TTC549 (cell line): Measurements from ENCODE around the gene TERB1.

Experiments
- FAIRE-seq: peaks from 2 replicates; lab custom pipeline; 2012; peaks lifted over from hg19 to GRCh38; lab: Jason Lieb, UNC

The TERB1 gene

GRCh38 chr16:66801320-66802105 is at the start of gene TERB1:
TSS of gene TERB1 (minus strand) at chr16:66801584. CDS start at chr16:66796798, 4,786 bp downstream.
- no peak for FAIRE-seq

- FAIRE-seq = no peak
Observed at GRCh38 chr16:66850115-66850815, 48.9 kb upstream of the TERB1 start.

DNA sequence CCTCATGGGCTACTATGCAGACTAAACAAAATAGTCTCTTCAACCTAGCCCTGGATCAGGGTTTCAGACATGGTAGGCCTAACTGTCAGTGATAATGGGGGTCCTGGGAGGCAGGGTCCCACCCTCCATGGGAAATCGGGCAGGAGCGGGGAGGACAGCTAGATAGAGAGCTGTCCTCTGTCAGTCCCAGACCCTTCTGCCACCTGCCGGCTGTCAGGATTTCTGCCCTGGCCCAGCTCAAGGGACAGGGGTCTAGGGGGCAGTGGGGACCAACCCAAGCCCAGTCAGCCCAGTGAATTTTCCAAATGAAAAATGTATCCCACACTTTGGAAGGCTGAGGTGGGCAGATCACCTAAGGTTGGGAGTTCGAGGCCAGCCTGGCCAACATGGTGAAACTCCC is 48.2 kb upstream of the TERB1 start:
- FAIRE-seq = no peak

GRCh38 chr16:66849021-66849420 is 47.6 kb upstream of the TERB1 start:
- no peak for FAIRE-seq

- FAIRE-seq = no peak
Observed at GRCh38 chr16:66848172-66848571, 46.8 kb upstream of the TERB1 start.

- FAIRE-seq = no peak
Observed at GRCh38 chr16:66847533-66848067, 46.2 kb upstream of the TERB1 start.

GRCh38 chr16:66846831-66847230 is 45.4 kb upstream of the TERB1 start:
- no peak for FAIRE-seq

DNA sequence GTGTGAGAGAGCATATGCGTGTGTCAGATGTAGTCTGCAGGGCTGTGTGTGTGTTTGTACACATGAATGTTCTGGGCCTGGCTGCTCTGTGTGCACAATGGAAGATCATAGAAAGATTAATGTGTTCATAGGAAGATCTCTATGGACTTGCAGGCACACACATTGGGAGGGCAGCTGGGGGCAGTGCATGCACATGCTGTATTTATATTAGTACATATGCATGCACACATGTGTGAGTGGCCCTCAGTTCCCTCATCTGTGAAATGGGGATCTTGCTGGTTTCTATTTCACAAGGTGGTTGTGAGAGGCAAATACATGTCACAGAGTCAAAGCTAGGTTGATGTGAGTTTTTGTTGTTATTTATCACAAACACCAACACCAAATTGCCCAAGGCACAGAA is 44.9 kb upstream of the TERB1 start:
- no peak for FAIRE-seq

DNA sequence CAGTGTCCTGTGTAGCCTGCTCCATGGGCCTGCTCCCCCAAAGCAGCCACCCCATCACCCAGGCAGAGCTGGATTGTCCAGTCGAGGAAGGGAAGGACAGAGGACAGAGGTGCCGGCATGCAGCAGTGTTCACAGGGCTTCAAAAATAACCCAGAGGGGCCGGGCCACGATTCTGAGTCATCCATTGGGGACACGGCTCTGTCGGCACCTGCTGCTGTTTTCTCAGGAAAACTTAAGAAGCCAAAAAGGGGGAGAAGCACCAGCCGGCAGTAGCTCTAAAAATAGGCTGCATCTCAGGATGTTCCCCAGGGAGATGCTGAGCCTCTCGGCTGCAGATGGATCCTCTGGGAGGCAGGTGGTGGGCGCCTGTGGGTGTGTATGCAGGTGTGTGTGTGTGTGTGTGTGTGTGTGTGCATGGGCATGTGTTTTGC is 44.4 kb upstream of the TERB1 start:
- FAIRE-seq = no peak

GRCh38 chr16:66845080-66845410 is 43.7 kb upstream of the TERB1 start:
- no peak for FAIRE-seq

DNA sequence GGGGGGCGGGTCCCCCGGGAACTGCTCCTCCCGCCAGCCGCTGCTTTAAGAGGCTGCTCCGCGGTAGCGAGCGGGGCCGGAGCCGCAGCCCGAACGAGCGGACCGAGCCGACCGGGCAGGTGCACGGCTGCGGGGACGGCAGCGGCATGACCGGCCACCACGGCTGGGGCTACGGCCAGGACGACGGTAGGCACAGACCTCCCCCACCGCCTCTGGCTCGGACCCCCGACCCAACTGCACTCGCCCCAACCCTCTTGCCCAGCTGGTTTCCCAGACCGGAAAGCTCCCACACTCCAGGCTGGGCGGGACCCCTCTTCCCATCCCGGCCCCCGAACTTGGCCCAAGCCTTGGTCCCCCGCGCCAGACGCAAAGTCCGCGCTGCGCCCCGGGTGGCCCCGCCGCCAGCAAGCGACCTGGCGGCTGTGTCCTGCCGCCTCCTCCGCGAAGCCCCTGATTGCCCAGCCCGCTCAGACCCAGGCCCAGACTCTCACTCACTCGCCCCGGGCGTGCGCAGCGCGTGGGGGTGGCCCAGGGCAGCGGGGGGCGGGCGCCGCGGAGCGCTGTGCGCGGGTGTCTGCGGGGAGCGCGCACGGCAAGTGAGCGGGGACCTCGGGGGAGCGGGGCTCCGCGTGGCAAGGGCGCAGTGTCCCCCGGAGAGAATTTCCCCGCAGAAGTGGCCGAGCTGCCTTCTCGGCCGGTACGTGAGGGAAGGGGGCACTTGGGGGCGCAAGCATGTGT is 43.1 kb upstream of the TERB1 start, which contains the start of gene CA7:
Gene CA7, plus strand, starts transcription at position 73 of the 738 bp plus-strand sequence. Its CDS starts 74 bp downstream, at position 147.
- FAIRE-seq = no peak

DNA sequence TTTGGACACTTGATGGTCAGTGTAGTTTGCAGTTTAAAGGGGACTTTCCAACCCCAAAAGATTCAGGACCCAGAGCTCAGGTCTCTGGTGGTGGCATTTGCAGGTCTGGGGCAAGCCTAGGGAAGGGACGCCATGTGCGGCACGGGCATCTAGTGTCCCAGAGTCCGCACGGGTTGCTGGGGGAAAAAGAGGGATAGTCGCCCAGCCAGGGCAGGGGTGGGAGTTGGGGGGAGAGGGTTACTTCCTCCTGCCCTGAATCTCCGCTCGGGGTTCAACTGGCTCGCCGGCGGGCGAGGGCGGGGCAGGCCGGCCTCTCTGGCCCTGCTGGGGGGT is 42.6 kb upstream of the TERB1 start:
- no peak for FAIRE-seq

- FAIRE-seq = no peak
Observed at GRCh38 chr16:66843191-66843590, 41.8 kb upstream of the TERB1 start.

GRCh38 chr16:66842765-66843164 is 41.4 kb upstream of the TERB1 start:
- FAIRE-seq = no peak

DNA sequence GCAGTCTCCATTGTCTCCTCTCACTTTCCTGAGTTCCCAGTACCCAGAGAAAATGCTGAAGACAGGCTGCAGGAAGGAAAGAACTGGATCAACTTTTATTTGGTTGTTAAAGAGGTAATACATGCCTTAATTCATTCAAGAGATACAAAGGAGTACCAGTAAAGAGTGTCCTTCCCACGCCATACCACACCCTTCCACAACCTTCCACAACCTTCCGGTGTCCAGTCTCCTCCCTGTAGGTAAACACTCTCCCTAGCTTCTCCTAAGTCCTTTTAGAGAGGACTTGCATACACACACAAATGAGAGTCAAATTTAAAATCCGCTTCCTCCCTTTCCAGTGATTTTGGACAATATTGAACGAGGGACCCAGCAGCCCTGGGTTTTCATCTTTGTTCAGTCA is 40.0 kb upstream of the TERB1 start:
- FAIRE-seq = no peak

GRCh38 chr16:66840883-66841282 is 39.5 kb upstream of the TERB1 start:
- no peak for FAIRE-seq

GRCh38 chr16:66834746-66835145 is 33.4 kb upstream of the TERB1 start:
- FAIRE-seq = no peak

DNA sequence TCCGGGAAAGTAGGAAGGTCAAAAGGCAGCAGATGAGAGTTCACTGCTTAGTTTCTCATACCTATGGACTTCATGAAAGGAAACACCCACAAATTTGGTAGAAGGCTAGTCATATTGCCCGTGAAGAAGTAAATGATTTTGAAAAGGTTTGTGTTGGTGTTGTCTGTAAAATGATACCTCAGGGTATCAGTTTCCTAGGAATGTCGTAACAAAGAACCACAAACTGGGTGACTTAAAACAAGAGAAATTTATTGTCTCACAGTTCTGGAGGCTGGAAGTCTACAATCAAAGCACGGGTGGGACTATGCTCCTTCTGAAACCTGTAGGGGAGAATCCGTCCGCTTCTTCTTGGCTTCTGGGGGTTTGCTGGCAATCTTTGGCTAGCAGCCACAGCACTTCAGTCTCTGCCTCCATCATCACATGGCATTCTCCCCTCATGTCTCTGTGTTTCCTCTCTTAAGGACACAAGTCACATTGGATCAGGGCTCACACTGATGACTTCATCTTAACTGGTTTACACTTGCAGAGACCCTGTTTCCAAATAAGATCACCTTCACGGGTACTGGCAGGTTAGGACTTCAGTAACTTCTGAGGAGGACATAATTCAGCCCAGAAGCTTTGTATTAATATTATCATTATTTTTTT is 31.4 kb upstream of the TERB1 start:
- no peak for FAIRE-seq

- no peak for FAIRE-seq
Observed at GRCh38 chr16:66832190-66832589, 30.8 kb upstream of the TERB1 start.

- FAIRE-seq = no peak
Observed at GRCh38 chr16:66830422-66831404, 29.3 kb upstream of the TERB1 start, which contains the start of gene NAE1. TSS of gene NAE1 (minus strand) at chr16:66830976. CDS start at chr16:66830899, 77 bp downstream.

DNA sequence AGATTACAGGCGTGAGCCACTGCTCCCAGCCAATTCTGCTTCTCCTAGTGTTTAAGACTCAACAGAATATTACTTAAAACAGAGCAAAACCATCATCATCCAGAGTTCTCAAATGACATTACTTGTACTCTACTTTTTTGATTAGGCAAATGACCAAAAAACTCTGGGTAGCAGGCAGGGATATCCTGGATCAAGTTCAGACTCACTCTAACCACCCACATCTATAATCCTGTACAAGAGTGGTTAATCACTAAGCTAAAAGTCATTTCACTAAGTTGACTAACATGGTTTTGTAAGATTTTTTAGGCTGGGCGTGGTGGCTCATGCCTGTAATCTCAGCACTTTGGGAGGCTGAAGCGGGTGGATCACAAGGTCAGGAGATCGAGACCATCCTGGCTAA is 22.6 kb upstream of the TERB1 start:
- no peak for FAIRE-seq
